GM12878 (cell line): ENCODE results near the gene NTRK3. TPM values are rescaled to one million over a fixed set of nuclear protein-coding genes. Genes with fewer than 3 reads are reported as not detected.

Experiments
- ATAC-seq: fragments of 200-7000 bp; cut with Tn5 transposase; 3 replicates; pipeline ENCODE4 v1.9.1; 2020; ENCODE audit warnings: mild to moderate bottlenecking, moderate library complexity
- BruUV-seq: library from RNA; stranded (reverse); fragments of 400-500 nt; replicated peaks from 2 replicates; lab custom pipeline; 2021; lab: Mats Ljungman, UMichigan
- CTCF ChIA-PET: fragments of 300-600 bp; sonication (Branson Sonifier 250); formaldehyde crosslinking; extraction: SDS; loops from one replicate; lab custom pipeline; 2021; ENCODE audit warnings: inconsistent platforms; lab: Yijun Ruan, JAX
- POLR2A ChIA-PET: fragments of 350-600 bp; formaldehyde crosslinking; extraction: SDS; loops from one replicate; lab custom pipeline; 2021; ENCODE audit warnings: inconsistent platforms; lab: Charles Lee
- RAD21 ChIA-PET: fragments of 300-600 bp; sonication (Branson Sonifier 250); formaldehyde crosslinking; loops from one replicate; lab custom pipeline; 2023; ENCODE audit warnings: antibody characterized with exemption; ENCODE audit not compliant: unreplicated experiment; lab: Charles Lee
- SMC1A ChIA-PET: fragments of 300-600 bp; sonication (Branson Sonifier 250); formaldehyde crosslinking; loops from one replicate; lab custom pipeline; 2023; ENCODE audit not compliant: unreplicated experiment, uncharacterized antibody; lab: Charles Lee
- DNase-seq: peaks from one replicate; pipeline ENCODE4 v3.0.0-alpha.2; 2011; ENCODE audit warnings: low read depth, low spot score
- FAIRE-seq: peaks from 3 replicates; lab custom pipeline; 2011; peaks lifted over from hg19 to GRCh38; lab: Jason Lieb, UNC
- H2AFZ ChIP-seq: 2 replicates; pipeline ENCODE4 v1.6.0; 2011; ENCODE audit warnings: low read depth, low read length, control low read depth; ENCODE audit not compliant: control insufficient read depth
- H3K27ac ChIP-seq: 2 replicates; pipeline ENCODE4 v1.5.1; 2011; ENCODE audit warnings: control low read depth; ENCODE audit not compliant: control insufficient read depth, insufficient read depth
- H3K27me3 ChIP-seq, 2 experiments: replicated peaks in 1 of 2; 2 replicates each; pipeline versions ENCODE4 v1.6.0 to v1.6.1; 2011; ENCODE audit warnings: low read length in 1 of 2; ENCODE audit not compliant: control insufficient read depth in 2 of 2, insufficient read depth in 2 of 2
- H3K36me3 ChIP-seq, 2 experiments: 2 replicates each; pipeline ENCODE4 v1.5.1; 2011; ENCODE audit warnings: low read length in 1 of 2; ENCODE audit not compliant: control insufficient read depth in 2 of 2, insufficient read depth in 2 of 2
- H3K4me1 ChIP-seq: 2 replicates; pipeline ENCODE4 v1.6.1; 2011; ENCODE audit warnings: mild to moderate bottlenecking, low read length, moderate library complexity, mixed read lengths; ENCODE audit not compliant: control insufficient read depth, insufficient read depth
- H3K4me2 ChIP-seq: 2 replicates; pipeline ENCODE4 v1.6.0; 2011; ENCODE audit warnings: control low read depth; ENCODE audit not compliant: control insufficient read depth, insufficient read depth
- H3K4me3 ChIP-seq: fragments of 200-600 bp; sonication (generic); 2 replicates; pipeline ENCODE4 v1.5.1; 2016
- H3K79me2 ChIP-seq: 2 replicates; pipeline ENCODE4 v1.6.0; 2011; ENCODE audit warnings: low read length; ENCODE audit not compliant: control insufficient read depth, insufficient read depth
- H3K9ac ChIP-seq: 2 replicates; pipeline ENCODE4 v1.8.0; 2011; ENCODE audit warnings: low read length, control low read depth, mixed read lengths; ENCODE audit not compliant: control insufficient read depth, insufficient read depth
- H3K9me3 ChIP-seq: replicated peaks from 3 replicates; pipeline ENCODE4 v1.5.1; 2011; ENCODE audit warnings: mild to moderate bottlenecking, low read length; ENCODE audit not compliant: control insufficient read depth, insufficient read depth
- H4K20me1 ChIP-seq: 2 replicates; pipeline ENCODE4 v1.6.0; 2011; ENCODE audit not compliant: control insufficient read depth, insufficient read depth
- RFX5 ChIP-seq: IDR thresholded peaks from 2 replicates; pipeline ENCODE4 v1.6.1; 2011; ENCODE audit warnings: low read depth, low read length, improper control_type of control experiment
- TAF1 ChIP-seq: IDR thresholded peaks from 2 replicates; pipeline ENCODE4 v1.6.1; 2011; ENCODE audit warnings: mild to moderate bottlenecking, low read depth, low read length, borderline replicate concordance
- ZBED1 ChIP-seq: IDR thresholded peaks from 2 replicates; pipeline ENCODE4 v1.6.1; 2016; ENCODE audit warnings: borderline replicate concordance
- WGBS: methylation state at CpG from one replicate; pipeline ENCODE4 v1.1.6; 2016; ENCODE audit warnings: low lambda C conversion rate; ENCODE audit not compliant: insufficient replicate concordance, insufficient coverage; ENCODE audit errors: missing lambda C conversion rate; 5-methylcytosine and 5-hydroxymethylcytosine counted together
- in situ Hi-C: fragments of 300-500 bp; cut with MboI; formaldehyde crosslinking; loops from 9 replicates; pipeline ENCODE4 v1.14.3; 2018; ENCODE audit warnings: mixed read lengths
- intact Hi-C: fragments of 100-400 bp; cut with micrococcal nuclease; formaldehyde crosslinking; loops from one replicate; pipeline ENCODE4 v1.14.2; 2022; ENCODE audit not compliant: unreplicated experiment
- polyA plus RNA-seq, 11 experiments: library from polyadenylated mRNA; depleted of rRNA in 4 of 11; unstranded in 6 of 11; stranded (reverse) in 5 of 11; fragments of >200 nt; fragmentation: Nextera tagmentation in 4 of 11; fragmentation: Illumina TruSeq in 1 of 11; extraction: Ambion mirVana in 4 of 11; extraction: Trizol in 1 of 11; gene quantifications; 1 replicate in 1 of 11; 2 replicates in 10 of 11; pipeline versions ENCODE4 v1.2.1 to v1.2.3, GENCODE V29; 2011 to 2016; ENCODE audit warnings: inconsistent platforms in 2 of 11, missing spikeins in 2 of 11, low read depth in 1 of 11
- total RNA-seq, 4 experiments: library from RNA; depleted of rRNA in 3 of 4; stranded (reverse); fragments of >200 nt in 3 of 4; fragmentation: Illumina TruSeq in 1 of 4; extraction: Trizol in 1 of 4; gene quantifications; 2 replicates each; pipeline versions ENCODE4 v1.2.1 to v1.2.3, GENCODE V29; 2013 to 2021
- TF ChIP-seq, protein P1 (sequence below): fragments of 450-650 bp; IDR thresholded peaks from 2 replicates; pipeline ENCODE4 v1.6.1; 2018; ENCODE audit warnings: mild to moderate bottlenecking, low read depth, moderate library complexity; ENCODE audit not compliant: partially characterized antibody

The NTRK3 gene
- total and polyA plus RNA-seq, 10 of the 15 experiments (the other 5 are each of a cell fraction or from before 2014, with no cell fraction given) = not detected

DNA sequence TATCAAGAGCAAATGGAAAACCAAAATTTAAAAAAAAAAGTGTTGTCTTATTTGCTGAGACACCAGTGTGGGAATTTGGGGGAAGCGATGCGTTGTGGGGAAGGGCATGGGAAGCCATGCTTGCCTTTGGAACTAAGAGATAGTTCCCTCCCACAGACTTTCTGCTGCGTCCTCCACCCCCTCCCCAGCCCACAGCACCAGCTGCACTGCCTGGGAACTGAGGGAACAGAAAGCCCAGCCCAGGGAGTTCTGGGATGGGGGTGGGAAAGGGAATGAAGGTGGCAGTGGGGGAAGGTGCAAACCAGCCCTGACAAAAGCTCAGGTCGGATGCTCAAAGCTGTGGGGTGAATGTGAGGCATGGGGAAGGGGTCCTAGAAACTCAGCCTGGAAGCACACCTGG is 8.1 kb upstream of the NTRK3 start:
- Histone ChIP-seq H3K4me3 (no peak overlapping the region), H4K20me1 (no peaks in the 10 kb centered on the region), H2AFZ (no peak overlapping the region), H3K79me2 (no peaks in the 10 kb centered on the region), H3K9ac (no peak overlapping the region), H3K4me1 (no peaks in the 10 kb centered on the region), H3K27ac (no peak overlapping the region), H3K36me3 (no peaks in the 10 kb centered on the region), H3K27me3 (no peaks in the 10 kb centered on the region; a peak in 1 of 4 replicates), H3K9me3 (no peaks in the 10 kb centered on the region), H3K4me2 (no peak overlapping the region)
- no peak for DNase-seq
- FAIRE-seq = no peak
- ChIA-PET POLR2A (no interaction called here), SMC1A (no interaction called here), RAD21 (no interaction called here), CTCF (interaction anchor here (1.1 kb wide), 1 partner anchor 11 kb away, joined by 3 read pairs; no protein-coding TSS in a partner anchor)
- ATAC-seq = no peak
- 8% methylated on average over 4 of the region's 4 CpGs for WGBS
- in situ Hi-C loops = no loop called here
- TF ChIP-seq RFX5 (no peak), TAF1 (no peak)
- BruUV-seq = no TSS peak
- intact Hi-C loops = no loop called here

DNA sequence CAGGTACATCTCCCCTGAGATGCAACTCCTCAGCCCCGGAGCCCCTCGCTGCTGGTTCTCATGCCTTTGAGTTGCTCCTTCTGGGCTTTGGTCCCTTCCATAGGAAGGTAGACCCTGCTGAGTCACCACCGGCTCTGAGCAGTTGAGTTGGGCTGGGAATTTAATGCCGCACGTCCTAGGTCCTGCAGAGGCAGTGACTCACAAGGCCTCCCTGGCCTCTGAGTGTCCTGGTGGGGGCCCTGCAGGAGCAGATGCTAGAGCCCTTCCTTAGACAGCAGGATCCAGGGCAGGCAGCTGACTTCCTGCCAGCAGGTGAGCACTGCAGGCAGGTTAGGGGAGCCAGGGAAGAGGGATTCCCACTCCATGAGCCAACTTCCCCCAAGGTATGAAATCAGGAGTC is 5.5 kb upstream of the NTRK3 start:
- Histone ChIP-seq H3K9me3 (no peaks in the 10 kb centered on the region), H3K27ac (no peak overlapping the region), H2AFZ (no peak overlapping the region), H3K36me3 (no peaks in the 10 kb centered on the region), H4K20me1 (no peaks in the 10 kb centered on the region), H3K27me3 (peaks cover 2 to 4% of the 10 kb centered on the region in 2 experiments; a peak in 2 of 4 replicates), H3K79me2 (no peaks in the 10 kb centered on the region), H3K4me1 (no peaks in the 10 kb centered on the region), H3K4me3 (no peak overlapping the region), H3K4me2 (no peak overlapping the region), H3K9ac (no peak overlapping the region)
- ATAC-seq (no peak), DNase-seq (no peak), FAIRE-seq (no peak)
- TF ChIP-seq ZBED1 = no peak
- TF ChIP-seq, protein P1, sequence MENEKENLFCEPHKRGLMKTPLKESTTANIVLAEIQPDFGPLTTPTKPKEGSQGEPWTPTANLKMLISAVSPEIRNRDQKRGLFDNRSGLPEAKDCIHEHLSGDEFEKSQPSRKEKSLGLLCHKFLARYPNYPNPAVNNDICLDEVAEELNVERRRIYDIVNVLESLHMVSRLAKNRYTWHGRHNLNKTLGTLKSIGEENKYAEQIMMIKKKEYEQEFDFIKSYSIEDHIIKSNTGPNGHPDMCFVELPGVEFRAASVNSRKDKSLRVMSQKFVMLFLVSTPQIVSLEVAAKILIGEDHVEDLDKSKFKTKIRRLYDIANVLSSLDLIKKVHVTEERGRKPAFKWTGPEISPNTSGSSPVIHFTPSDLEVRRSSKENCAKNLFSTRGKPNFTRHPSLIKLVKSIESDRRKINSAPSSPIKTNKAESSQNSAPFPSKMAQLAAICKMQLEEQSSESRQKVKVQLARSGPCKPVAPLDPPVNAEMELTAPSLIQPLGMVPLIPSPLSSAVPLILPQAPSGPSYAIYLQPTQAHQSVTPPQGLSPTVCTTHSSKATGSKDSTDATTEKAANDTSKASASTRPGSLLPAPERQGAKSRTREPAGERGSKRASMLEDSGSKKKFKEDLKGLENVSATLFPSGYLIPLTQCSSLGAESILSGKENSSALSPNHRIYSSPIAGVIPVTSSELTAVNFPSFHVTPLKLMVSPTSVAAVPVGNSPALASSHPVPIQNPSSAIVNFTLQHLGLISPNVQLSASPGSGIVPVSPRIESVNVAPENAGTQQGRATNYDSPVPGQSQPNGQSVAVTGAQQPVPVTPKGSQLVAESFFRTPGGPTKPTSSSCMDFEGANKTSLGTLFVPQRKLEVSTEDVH = no peak
- no TSS peak for BruUV-seq
- intact Hi-C loops (no loop called here), in situ Hi-C loops (no loop called here)
- ChIA-PET POLR2A (no interaction called here), SMC1A (no interaction called here), CTCF (no interaction called here), RAD21 (no interaction called here)
- WGBS = 66% methylated on average over 5 of the region's 5 CpGs
